ENCODE results near the gene LRP1.

LRP1 gene

DNA sequence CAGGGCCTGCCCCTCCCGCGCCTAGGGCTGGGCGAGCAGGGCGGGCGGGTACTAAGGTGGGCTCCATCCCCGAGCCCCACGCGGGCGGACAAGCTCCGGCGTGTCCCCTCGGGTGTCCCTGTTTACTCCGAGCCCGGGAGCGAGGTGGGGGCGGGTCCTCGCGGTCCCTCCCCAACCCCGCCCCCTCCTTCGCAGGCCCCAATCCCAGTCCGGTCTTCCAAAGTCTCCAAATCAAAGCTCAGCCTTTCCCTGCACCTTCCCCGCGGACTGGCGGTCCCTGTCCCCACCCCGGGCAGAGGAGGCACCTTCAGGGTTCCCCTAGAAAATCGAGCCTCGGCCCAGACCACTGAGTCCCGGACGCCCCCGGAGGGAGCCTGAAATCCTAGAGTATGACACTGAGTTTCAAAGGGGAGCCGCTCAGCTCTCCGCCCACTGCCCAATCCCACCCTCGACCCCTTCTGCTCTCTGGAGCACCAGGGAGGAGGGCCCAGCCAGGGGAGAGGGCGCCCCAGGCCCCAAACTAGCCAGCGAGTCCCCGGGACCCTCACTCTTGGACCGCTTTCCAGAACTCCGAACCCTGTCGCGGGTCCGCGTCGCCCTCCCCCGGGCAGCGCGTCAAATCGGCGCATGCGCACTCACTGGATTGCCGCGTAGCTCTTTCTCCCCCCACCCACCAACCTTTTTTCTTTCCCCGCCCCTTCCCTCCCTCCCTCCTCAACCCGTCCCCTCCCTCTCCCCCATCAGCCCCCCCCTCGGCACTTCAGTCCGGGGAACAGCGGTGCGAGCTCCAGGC, at the start of gene LRP1:
LRP1 (plus strand) TSS at position 758 of the 793 bp plus-strand sequence. CDS start 482 bp downstream, outside the sequence.
- DNase-seq (ENCODE audit: low read depth, low spot score) = peak; percentile 43

DNA sequence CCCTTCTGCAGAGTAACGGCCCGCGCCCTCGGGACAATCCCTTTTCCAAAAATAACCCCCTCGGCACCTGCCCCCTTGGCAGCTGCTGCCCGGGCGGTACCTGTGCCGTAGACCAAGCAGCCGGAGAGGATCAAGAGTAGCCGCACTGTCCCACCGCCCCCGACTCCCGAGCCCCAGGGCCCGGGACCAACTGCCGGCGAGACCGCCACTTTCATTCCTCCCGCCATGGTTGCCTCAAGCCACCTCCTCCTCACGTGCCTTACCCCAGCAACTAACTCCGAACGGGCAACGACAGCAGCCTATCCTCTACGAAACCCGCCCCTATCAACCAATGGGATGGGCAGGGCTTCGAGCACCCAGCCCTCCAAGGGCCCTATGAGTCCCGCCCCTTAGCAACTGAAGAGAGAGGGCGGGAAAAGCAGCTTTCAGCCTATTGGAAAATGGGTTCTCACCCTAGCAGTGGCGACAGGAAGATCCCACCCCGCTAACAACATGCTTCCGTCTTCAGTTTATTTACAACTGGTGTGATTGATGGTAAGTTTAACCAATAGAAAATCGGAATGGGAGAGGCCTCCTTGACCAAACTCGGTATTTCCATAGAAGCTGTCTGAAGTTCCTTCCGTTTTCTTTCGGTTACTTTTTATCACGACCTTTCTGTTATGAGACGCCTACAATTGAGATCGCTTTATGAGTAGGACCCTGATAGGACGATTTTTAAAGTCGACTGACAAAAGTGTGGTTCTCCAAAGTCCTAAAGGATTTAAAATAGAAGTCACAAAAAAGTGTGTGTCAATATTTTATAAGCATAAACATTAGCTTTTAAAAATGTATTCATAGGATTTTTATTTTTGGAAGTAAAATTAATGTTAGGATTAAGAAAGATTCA, 49.5 kb upstream of the LRP1 start, which contains the start of gene NEMP1:
NEMP1 (minus strand) TSS at position 273 of the 886 bp plus-strand sequence; CDS start at position 227, 46 bp downstream.
- peak; percentile 99 for DNase-seq (ENCODE audit: low read depth, low spot score)

DNA sequence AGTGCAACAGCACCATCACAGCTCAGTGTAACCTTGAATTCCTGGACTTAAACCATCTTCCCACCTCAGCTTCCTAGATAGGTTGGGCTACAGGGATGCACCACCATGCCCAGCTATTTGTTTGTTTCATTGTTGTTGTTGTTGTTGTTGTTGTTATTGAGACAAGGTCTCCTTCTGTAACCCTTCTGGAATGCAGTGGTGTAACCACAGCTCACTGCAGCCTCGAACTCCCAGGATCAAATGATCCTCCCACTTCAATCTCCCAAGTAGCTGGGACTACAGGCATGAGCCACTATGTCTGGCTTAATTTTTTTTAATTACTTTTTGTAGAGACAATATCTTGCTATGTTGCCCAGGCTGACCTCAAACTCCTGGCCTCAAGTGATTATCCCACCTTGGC, 48.5 kb upstream of the LRP1 start:
- no peak for DNase-seq (ENCODE audit: low read depth, low spot score)

DNA sequence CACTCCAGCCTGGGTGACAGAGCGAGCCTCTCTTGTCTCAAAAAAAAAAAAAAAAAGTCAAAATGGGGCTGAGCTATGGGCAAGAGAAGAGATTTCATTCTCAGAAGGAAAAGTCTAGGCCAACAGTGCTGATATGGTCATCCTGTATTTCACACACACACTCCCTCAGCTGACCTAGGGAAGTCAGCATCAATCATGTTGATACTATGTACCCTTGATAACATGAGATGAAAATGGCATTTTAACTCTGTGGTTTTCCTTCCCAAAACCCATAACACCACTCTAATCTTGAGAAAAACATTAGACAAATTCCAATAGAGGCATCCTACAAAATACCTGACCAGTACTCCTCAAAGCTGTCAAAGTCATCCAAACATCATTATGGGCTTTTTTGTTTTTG, 47.4 kb upstream of the LRP1 start:
- no peak for DNase-seq (ENCODE audit: low read depth, low spot score)

DNA sequence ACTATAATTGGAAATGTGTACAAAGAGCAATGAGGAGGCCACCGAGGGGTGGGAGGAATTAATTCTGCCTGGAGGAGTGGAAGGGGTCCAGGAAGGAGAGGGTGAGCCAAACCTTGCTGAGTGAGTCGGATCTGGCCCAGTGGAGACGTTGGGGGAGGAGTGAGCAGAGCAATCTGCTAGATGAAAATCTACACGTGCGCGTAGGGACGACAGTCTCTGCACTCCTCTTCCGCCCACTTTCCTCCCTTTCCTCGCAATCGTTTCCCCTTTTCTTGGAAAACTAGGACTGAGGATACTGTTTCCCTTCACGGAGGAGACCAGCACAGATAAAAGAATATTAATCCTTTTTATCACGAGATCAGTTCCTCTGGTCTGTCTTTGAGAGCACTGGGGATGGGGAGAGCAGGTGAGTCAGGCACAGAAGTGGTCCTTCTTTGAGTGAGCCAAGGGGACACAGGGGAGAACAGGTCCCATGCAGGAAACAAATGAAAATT, 42.2 kb upstream of the LRP1 start:
- no peak for DNase-seq (ENCODE audit: low read depth, low spot score)

DNA sequence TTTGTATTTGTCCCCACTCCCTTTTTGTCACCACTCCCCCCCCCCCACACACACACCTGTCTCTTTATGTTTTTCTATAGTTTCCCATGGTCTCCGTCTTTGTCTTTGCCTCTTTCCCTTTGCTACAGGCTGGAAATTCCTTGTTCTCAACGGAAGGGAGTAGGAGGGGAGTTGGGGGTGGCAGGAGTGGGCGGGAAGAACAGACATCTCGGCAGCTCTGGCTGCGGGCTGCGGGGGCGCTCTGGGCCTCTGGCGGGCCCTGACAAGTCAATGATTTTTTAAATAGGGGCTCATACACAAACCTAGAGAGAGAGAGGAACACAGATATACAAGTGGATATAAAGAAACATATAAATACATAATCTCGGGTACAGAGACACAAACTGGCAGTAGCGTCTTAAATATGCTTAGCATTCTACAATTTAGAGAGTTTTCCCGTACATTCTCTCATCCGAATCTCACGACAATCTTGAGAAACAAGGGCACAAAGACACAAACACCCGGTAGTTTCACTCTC, 41.7 kb upstream of the LRP1 start:
- DNase-seq (ENCODE audit: low read depth, low spot score) = no peak

DNA sequence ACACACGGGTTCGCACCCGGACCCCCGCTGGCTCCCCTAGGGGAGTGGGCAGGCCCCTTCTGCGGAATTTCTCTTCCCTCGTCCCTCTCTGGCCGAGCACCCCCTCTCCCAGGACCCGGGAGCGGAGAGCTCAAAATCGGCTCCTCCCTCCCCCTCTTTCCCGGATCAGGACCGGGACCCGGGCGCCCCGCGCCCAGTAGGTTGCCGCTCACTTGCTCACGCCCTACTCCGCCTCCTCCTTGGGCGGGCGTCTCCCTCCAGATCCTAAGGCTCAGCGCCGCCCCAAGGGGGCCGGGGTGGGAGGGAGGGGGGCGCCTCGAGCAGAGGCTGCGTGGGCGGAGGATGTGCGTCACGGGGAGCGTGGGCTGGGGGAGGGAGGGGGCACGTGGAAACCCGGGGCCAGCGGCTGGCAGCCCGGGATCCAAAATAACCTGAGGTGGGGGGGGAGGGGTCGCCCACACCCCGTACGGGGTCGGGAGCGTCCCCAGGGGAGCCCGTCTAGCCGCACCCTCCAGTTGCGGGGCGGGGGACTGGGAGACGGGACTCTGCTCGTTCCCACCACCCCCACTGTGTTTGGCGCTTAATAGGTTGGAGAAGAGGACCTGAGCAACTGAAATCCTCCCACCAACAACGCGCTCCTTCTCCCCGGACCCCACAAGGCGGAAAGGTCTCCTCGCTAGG, 41.1 kb upstream of the LRP1 start:
- no peak for DNase-seq (ENCODE audit: low read depth, low spot score)

DNA sequence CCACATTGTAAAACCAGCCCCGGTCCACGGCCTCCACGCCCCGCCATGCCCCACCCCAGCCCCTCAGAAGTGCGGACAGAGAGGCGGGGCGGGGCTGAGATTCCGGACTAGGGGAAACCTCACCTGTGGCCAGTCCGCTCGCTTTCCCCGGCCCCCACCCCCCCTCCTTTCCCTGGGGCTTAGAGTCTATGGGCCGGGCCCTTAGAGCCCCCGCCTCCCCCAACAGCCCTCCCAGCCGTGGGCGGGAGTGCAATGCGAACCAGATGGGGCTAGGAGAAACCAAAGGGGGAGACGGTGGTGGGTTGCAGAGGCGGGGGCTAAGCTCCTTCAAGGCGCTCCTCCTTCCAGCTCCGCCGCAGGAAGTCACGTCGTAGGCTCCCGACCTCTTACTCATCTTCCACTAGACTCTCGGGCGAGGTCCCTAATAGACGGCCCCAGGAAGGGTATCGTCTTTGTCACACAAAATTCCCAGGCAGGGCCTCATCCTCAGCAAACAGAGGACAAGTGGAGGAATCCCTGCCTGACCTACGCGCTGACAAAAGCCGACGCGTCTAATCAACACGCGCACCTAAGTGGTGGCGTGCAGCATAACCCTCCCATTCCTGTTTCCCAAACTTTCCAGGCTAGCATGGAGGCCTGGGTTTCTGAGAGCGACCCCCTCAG, 40.5 kb upstream of the LRP1 start:
- peak; percentile 76 for DNase-seq (ENCODE audit: low read depth, low spot score)

DNA sequence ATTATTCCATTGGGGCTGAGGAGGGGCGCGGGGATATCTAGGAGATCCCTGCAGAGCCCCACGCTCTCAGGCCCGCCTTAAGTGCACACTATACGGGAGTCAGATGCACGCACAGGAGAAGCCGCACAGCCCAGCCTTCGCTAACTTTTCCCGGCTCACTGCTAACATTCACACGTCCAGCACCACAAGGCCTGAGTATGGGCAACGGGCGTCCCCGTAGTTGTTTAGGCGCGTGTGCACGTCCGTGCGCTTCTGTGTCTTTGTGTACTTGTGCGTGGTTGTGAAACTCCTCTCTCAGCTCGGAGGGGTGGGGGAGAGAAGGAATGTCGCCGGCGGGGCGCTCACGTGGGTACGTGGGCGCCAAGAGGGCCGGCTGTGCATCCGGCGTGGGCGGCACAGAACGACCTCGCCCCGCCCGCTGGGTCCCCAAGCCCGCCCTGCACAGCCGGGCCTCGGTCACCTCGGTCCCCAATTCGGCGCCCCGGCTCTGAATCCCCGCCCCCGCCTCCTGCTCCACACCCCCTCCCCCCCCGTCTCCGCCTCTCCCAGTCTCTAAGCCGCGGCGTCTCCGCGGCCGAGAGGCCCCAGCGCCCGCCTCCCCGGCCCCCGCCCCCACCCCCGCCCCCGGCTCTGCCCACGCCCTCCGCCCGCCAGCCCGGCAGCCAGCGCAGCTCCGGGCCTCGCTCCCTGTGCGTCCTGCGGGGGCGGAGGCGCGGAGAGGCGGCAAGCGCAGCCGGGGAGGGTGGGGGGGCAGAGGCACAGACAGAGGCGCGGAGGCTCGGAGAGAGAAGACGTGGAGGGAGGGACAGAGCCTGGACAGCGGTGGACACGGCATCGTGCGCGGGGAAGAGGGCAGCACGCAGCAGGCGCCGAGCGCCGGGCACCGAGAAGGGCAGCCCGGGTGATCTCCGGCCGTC, 39.7 kb upstream of the LRP1 start, which contains the start of gene NAB2:
NAB2 (plus strand) TSS at position 761 of the 917 bp plus-strand sequence. CDS start 158 bp downstream, outside the sequence.
- peak; percentile 84 for DNase-seq (ENCODE audit: low read depth, low spot score)

DNA sequence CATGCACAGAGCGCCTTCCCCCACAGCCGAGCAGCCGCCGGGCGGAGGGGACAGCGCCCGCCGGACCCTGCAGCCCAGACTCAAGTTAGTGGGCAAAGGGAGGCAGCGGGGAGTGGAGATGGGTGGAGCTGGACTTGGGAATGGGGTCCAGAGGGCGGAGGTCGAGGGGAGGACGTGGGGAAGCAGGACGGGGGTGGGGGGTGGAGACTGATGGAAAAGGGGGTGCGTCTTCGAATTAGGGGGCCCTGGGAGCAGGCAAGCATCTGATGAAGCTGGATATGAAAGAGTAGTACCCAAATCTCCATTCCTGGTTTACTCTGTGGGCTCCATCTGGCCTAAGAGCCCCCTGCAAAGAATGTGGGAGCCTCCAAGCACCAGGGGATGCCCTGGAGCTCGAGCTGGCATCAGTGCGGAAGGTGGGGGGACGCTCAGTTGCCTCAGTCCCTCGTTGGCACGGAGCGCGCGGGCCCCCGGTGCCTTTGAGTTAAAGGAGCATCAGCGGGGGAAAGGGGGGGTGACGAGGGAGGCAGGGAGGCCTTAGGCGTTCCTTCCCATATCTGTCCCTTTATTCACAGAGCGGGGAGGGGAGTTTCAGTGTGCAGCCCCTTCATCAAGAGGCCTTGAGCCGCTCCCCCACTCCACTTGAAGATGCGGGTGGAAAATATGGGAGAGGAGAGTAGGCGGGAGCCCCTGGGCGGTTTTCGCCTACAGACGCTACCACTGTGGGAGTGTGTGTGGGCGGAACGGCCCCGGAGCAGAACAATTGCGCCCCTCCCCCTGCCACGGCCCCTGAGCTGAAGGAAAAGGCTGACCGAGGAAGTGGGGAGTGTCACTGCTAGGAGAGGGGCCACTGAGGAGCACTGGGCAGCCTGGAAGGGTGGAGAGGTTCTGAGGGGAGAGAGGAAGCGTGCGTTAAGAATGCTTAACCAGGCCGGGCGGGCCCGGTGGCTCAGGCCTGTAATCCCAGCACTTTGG, 38.7 kb upstream of the LRP1 start:
- DNase-seq (ENCODE audit: low read depth, low spot score) = no peak

DNA sequence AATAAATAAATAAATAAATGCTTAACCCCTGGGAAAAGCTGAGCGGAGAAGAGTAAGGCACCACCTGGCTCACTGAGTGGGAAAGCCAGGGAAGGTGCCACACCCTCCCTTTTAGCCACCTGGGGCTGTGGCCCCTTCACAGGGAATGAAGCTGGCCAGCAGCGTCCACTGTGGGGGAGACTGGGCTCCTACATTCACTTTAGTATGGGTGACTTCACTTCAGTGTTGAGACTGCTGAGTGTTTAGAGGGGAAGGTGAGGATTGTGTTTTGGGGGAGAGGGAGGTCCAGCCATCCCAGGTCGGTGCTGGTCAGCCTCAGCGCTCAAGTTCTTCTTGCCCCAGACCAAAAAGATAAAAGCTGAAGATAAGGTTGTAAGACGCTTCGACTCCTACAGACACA, 37.8 kb upstream of the LRP1 start:
- no peak for DNase-seq (ENCODE audit: low read depth, low spot score)

DNA sequence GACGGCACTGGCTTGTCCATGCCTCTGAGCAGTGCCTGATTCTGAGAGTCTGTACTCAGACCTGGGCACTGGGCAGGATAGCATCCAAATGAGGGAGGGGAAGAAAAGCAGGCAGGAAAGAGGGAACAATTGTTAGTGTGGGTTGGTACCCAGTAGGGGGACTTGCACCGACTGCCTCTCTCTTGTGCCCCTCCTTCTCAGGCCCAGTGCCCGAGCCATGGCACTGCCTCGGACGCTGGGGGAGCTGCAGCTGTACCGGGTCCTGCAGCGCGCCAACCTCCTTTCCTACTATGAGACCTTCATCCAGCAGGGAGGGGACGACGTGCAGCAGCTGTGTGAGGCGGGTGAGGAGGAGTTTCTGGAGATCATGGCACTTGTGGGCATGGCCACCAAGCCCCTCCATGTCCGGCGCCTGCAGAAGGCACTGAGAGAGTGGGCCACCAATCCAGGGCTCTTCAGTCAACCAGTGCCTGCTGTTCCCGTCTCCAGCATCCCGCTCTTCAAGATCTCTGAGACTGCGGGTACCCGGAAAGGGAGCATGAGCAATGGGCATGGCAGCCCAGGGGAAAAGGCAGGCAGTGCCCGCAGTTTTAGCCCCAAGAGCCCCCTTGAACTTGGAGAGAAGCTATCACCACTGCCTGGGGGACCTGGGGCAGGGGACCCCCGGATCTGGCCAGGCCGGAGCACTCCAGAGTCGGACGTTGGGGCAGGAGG, 37.2 kb upstream of the LRP1 start:
- no peak for DNase-seq (ENCODE audit: low read depth, low spot score)

DNA sequence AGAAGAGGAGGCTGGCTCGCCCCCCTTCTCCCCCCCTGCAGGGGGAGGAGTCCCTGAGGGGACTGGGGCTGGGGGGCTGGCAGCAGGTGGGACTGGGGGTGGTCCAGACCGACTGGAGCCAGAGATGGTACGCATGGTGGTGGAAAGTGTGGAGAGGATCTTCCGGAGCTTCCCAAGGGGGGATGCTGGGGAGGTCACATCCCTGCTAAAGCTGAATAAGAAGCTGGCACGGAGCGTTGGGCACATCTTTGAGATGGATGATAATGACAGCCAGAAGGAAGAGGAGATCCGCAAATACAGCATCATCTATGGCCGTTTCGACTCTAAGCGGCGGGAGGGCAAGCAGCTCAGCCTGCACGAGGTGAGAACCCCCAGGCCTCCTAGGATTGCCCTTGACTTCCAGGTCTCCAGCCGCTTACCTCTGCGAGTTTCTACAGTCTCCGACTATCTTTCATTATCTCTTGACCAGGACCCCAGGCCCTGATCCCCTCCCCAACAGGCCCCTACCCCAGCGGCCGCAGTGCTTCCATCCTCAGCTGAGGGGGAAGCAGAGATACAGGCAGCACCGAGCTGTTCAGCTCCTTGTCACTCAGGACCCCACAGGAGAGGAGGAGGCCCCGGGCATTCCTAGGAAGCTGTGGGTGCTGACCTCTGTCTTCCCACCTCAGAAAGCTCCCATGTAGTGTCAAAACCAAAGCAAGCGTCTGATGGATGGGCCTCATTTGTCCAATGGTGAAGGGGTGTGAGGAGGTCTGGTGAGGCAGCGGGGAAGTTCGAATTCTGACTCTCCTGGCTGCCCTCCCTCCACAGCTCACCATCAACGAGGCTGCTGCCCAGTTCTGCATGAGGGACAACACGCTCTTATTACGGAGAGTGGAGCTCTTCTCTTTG, 36.4 kb upstream of the LRP1 start:
- no peak for DNase-seq (ENCODE audit: low read depth, low spot score)

DNA sequence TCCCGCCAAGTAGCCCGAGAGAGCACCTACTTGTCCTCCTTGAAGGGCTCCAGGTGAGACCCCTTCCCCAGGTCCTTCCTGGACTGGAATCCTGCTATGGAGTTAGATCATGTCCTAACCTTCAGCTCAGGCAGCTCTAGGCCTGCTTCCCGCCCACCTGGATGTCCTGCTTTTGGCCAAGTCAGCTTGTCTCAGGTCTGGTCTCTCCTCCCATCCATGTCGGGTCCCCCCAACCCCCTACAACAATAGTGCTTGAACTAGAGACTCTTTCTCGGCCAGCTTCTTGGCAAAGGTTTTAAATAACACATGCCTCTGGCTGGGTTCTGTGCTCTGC, 35.8 kb upstream of the LRP1 start:
- DNase-seq (ENCODE audit: low read depth, low spot score) = no peak

DNA sequence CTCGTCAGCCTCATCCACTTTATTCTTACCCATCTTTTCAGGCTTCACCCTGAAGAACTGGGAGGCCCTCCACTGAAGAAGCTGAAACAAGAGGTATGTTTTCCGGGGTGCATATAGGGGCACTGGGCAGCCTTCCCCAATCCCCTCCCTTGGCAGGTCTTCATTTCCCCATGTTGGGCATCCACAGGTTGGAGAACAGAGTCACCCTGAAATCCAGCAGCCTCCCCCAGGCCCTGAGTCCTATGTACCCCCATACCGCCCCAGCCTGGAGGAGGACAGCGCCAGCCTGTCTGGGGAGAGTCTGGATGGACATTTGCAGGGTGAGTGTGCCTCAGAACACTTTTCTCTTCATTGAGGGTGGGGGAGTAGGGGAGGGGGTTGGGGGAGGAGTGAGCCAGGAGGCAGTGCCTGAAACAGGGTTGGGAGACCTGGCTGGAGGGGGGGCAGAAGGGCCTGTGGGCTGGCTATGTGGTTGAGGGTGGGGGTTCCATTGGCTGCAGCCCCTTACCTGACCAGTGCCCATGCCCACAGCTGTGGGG, 35.3 kb upstream of the LRP1 start:
- DNase-seq (ENCODE audit: low read depth, low spot score) = no peak

DNA sequence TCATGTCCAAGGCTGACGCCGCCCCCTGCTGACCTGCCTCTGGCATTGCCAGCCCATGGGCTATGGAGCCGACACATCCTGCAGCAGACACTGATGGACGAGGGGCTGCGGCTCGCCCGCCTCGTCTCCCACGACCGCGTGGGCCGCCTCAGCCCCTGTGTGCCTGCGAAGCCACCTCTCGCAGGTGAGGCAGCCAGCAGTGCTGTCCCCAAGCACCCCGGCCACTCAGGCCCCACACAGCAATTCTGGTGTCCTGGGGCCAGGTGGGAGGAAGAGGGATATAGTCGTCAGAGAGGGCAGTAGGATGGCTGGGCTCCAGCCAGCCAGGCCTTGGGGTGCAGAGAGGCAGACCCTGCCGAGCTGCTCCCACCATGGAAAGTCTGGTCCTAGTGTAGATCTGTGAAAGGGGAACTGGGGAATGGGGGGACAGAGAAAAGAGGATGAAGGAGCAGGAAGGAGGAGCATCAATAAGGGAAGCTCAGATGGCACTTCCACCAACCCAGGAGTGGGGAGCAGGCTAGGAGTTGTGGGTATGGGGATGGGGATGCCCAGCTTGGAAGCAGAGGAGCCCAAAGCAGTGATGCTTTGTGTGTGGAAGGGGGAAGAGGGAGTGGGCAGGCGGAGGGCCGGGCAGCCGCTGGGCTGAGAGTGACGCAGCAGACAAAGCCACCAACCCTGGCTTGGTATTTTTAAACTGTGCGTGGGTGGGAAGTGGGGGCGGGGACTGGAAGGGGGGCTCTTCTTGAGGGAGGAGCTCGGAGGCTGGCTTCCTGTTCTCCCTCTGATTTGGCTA, 34.7 kb upstream of the LRP1 start:
- DNase-seq (ENCODE audit: low read depth, low spot score) = no peak
